Lower leg skin (tissue), 3 donors: ENCODE measurements around the gene FAM9A.

Experiments used
- CTCF ChIP-seq, 3 donors: fragments of 450-650 bp; IDR thresholded peaks; one replicate each; pipeline ENCODE4 v1.5.1; 2016; ENCODE audit warnings: antibody characterized with exemption in 3 of 3, mild to moderate bottlenecking in 3 of 3, moderate library complexity in 2 of 3
- POLR2A ChIP-seq, 2 donors: fragments of 450-650 bp; IDR thresholded peaks; one replicate each; pipeline ENCODE4 v1.6.1; 2016 to 2017; ENCODE audit warnings: antibody characterized with exemption in 2 of 2, mild to moderate bottlenecking in 1 of 2, moderate library complexity in 1 of 2

- TF ChIP-seq CTCF (IDR thresholded peaks at IDR 0.05): no peak
- no peak for TF ChIP-seq POLR2A (IDR thresholded peaks at IDR 0.05)
Measured at GRCh38 chrX:8847360-8847759, 46.2 kb upstream of the FAM9A start.
